Astrocyte of the spinal cord (primary cell): ENCODE results near the gene ATF7.

Experiments used
- DNase-seq: peaks from one replicate; pipeline ENCODE4 v3.0.0; 2011; ENCODE audit warnings: low read depth, low spot score
- H3K4me3 ChIP-seq: 2 replicates; pipeline ENCODE4 v1.5.1; 2011; ENCODE audit warnings: low read depth, mild to moderate bottlenecking, low read length, moderate library complexity
- in situ Hi-C: cut with HindIII; loops from 2 replicates; pipeline ENCODE4 v1.10.0; 2017; ENCODE audit warnings: low sequenced_read_pairs
- TF ChIP-seq, protein P1 (sequence below): IDR thresholded peaks from 2 replicates; pipeline ENCODE4 v1.5.1; 2012; ENCODE audit warnings: low read depth, mild to moderate bottlenecking, low read length, inconsistent platforms

Gene ATF7

DNA sequence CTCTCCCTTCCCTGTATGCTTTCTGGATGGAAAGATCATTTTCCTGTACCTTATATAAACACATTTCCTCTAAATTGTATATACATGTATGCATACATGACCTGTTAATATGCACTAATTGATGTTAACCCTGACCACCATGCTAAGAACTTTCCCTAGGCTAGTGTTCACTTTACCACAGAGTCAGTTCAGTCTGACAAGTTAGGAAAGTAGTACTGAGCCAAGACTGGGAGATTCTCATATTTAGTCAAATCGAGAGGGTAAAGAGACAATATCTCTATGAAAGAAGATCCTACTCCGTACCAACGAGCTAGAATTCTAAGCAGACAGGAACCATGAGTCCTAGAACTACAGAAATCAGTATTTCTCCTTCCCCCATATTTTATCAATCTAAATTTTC is 36.8 kb downstream of the ATF7 start:
- TF ChIP-seq, protein P1, sequence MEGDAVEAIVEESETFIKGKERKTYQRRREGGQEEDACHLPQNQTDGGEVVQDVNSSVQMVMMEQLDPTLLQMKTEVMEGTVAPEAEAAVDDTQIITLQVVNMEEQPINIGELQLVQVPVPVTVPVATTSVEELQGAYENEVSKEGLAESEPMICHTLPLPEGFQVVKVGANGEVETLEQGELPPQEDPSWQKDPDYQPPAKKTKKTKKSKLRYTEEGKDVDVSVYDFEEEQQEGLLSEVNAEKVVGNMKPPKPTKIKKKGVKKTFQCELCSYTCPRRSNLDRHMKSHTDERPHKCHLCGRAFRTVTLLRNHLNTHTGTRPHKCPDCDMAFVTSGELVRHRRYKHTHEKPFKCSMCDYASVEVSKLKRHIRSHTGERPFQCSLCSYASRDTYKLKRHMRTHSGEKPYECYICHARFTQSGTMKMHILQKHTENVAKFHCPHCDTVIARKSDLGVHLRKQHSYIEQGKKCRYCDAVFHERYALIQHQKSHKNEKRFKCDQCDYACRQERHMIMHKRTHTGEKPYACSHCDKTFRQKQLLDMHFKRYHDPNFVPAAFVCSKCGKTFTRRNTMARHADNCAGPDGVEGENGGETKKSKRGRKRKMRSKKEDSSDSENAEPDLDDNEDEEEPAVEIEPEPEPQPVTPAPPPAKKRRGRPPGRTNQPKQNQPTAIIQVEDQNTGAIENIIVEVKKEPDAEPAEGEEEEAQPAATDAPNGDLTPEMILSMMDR = no peak
- H3K4me3 ChIP-seq = no peak overlapping the region
- in situ Hi-C loops = no loop called here
- no peak for DNase-seq

GRCh38 chr12:53588123-53588522 is 38.1 kb downstream of the ATF7 start:
- no peak overlapping the region for H3K4me3 ChIP-seq
- in situ Hi-C loops = no loop called here
- no peak for DNase-seq
- TF ChIP-seq, protein P1 = no peak

- H3K4me3 ChIP-seq = no peak overlapping the region
- TF ChIP-seq, protein P1 = no peak
- in situ Hi-C loops = no loop called here
- peak; percentile 49 for DNase-seq
Observed at GRCh38 chr12:53586745-53587144, 39.4 kb downstream of the ATF7 start.

DNA sequence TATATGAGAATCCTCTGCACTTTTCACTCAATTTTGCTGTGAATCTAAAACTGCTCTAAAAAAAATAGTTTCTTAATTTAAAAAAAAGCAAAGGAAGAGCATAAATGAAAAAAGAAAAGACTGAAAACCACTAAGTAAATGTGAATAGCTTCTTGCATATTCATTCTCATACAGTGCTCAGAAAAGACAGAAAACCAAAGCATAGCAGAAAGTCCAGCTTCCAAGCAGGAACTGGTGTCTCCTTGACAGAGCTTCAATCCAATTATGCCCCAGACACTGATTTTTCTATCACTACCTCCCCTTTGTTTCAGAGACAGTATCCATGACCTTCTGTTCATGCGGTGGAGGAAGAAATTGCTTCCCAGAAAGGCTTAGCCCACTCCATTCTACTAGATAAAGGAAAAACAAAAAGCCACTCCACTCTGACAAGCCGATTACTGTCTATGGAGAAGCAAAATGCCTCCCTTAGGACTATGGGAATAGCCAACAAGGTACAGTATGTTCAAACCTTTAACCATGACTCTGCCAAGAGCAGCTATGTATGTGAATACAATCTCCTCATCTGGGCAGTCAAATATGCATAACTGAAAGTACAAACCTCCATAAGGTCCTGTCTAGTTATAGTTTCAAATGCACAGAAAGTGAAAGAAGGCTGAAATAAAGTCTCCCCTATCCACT is 40.6 kb downstream of the ATF7 start:
- in situ Hi-C loops = no loop called here
- no peak overlapping the region for H3K4me3 ChIP-seq
- DNase-seq = no peak
- TF ChIP-seq, protein P1 = no peak

DNA sequence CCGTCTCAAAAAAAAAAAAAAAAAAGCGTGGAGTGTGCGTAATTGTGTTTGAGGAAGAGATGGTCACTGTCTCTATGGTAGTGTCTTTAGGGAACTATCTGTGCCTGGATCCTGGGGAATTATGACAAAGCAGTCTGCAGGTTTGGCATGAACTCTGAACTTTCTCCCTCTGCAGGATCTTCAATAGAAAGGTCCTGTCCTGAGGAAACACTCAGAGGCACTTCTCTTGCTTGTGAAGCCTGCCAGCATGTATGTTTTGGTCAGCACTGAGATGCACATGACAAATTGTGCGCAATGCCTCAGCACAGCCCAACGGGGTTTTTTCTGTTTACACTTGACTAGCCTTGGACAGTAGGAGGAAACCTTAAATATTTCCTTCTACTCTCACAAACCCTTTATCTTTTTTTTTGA is 46.6 kb downstream of the ATF7 start:
- no peak overlapping the region for H3K4me3 ChIP-seq
- in situ Hi-C loops = no loop called here
- no peak for DNase-seq
- TF ChIP-seq, protein P1 = no peak

- in situ Hi-C loops = no loop called here
- no peak overlapping the region for H3K4me3 ChIP-seq
- TF ChIP-seq, protein P1 = no peak
- DNase-seq = no peak
Observed at GRCh38 chr12:53578783-53579182, 47.4 kb downstream of the ATF7 start.

DNA sequence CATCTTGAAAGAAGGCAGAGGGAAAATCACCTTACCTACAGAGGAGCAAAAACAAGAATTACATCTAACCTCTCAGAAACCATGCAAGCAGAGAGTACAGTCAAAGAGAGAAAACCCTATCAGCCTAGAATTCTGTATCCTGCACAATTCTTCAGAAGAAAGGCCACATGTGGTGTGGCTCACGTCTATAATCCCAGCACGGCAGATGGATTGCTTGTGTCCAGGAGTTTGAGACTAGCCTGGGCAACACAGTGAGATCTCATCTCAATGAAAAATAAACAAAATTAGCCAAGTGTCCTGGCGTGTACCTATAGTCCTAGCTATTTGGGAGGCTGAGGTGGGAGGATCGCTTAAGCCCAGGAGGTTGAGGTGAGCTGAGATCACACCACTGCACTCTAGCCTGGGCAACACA is 48.2 kb downstream of the ATF7 start:
- in situ Hi-C loops = no loop called here
- H3K4me3 ChIP-seq = no peak overlapping the region
- TF ChIP-seq, protein P1 = no peak
- no peak for DNase-seq
